HepG2 (cell line): ENCODE results near the gene B9D2. TPM values are rescaled to one million over a fixed set of nuclear protein-coding genes. Genes with fewer than 3 reads are reported as not detected.

Source experiments
- ETV5 ChIP-seq: IDR thresholded peaks from 2 replicates; pipeline ENCODE4 v1.6.1; 2018; ENCODE audit warnings: missing biosample characterization, missing genetic modification reagents, inconsistent platforms, borderline replicate concordance
- HDAC6 ChIP-seq: fragments of 200-600 bp; sonication (generic); IDR thresholded peaks from 2 replicates; pipeline ENCODE4 v1.7.0; 2017; ENCODE audit warnings: mild to moderate bottlenecking, antibody characterized with exemption, low read length, low read depth
- MAZ ChIP-seq, 2 experiments: sonication (generic) in 1 of 2; formaldehyde crosslinking in 1 of 2; IDR thresholded peaks; 2 replicates each; pipeline versions ENCODE4 v1.5.0 to v1.6.1; 2012 to 2020; ENCODE audit warnings: low read depth in 2 of 2, mild to moderate bottlenecking in 2 of 2, borderline replicate concordance in 1 of 2, improper control_type of control experiment in 1 of 2, low read length in 1 of 2, missing genetic modification reagents in 1 of 2, moderate library complexity in 1 of 2
- MLX ChIP-seq: IDR thresholded peaks from 2 replicates; pipeline ENCODE4 v1.6.1; 2016
- MYPOP ChIP-seq: sonication (generic); formaldehyde crosslinking; IDR thresholded peaks from 2 replicates; pipeline ENCODE4 v1.8.1; 2023; ENCODE audit warnings: mild to moderate bottlenecking, moderate library complexity, missing genetic modification reagents
- RNF2 ChIP-seq: fragments of 450-650 bp; conservative IDR thresholded peaks from 2 replicates; pipeline ENCODE4 v1.6.1; 2016; ENCODE audit warnings: low read depth
- SKI ChIP-seq: fragments of 450-650 bp; IDR thresholded peaks from one replicate; pipeline ENCODE4 v1.6.1; 2018; ENCODE audit warnings: mild to moderate bottlenecking; ENCODE audit not compliant: partially characterized antibody
- SRSF9 ChIP-seq: fragments of 200-400 bp; formaldehyde crosslinking; IDR thresholded peaks from 2 replicates; pipeline ENCODE4 v1.6.1; 2018; ENCODE audit warnings: borderline replicate concordance, mild to moderate bottlenecking, low read depth, low read length; ENCODE audit not compliant: insufficient read depth, poor library complexity, severe bottlenecking
- TOE1 ChIP-seq: sonication (generic); formaldehyde crosslinking; IDR thresholded peaks from 2 replicates; pipeline ENCODE4 v1.4.0; 2020; ENCODE audit warnings: mild to moderate bottlenecking, missing genetic modification reagents
- ZNF18 ChIP-seq: sonication (generic); formaldehyde crosslinking; IDR thresholded peaks from 2 replicates; pipeline ENCODE4 v1.8.0; 2022; ENCODE audit warnings: mild to moderate bottlenecking, missing genetic modification reagents; ENCODE audit not compliant: insufficient replicate concordance
- ZNF20 ChIP-seq: sonication (generic); formaldehyde crosslinking; IDR thresholded peaks from 2 replicates; pipeline ENCODE4 v1.4.0; 2020; ENCODE audit warnings: mild to moderate bottlenecking, moderate library complexity, missing genetic modification reagents
- ZNF281 ChIP-seq: sonication (generic); formaldehyde crosslinking; IDR thresholded peaks from 2 replicates; pipeline ENCODE4 v1.4.0; 2020; ENCODE audit warnings: missing genetic modification reagents, borderline replicate concordance
- ZNF609 ChIP-seq: sonication (generic); formaldehyde crosslinking; IDR thresholded peaks from 2 replicates; pipeline ENCODE4 v1.4.0; 2020; ENCODE audit warnings: mild to moderate bottlenecking, missing genetic modification reagents, borderline replicate concordance
- ZNF724P ChIP-seq: sonication (generic); formaldehyde crosslinking; IDR thresholded peaks from 2 replicates; pipeline ENCODE4 v1.8.0; 2022; ENCODE audit warnings: missing genetic modification reagents, borderline replicate concordance
- ZNF737 ChIP-seq: sonication (generic); formaldehyde crosslinking; IDR thresholded peaks from 2 replicates; pipeline ENCODE4 v1.5.0; 2020; ENCODE audit warnings: missing genetic modification reagents, mild to moderate bottlenecking, borderline replicate concordance
- polyA plus RNA-seq, 8 experiments: library from polyadenylated mRNA; depleted of rRNA in 3 of 8; stranded (reverse) in 7 of 8; unstranded in 1 of 8; fragments of >200 nt; fragmentation: Illumina TruSeq in 4 of 8; extraction: Trizol in 4 of 8; gene quantifications; 2 replicates each; pipeline versions ENCODE4 v1.2.1 to v1.2.3, GENCODE V29; 2011 to 2016; ENCODE audit warnings: low read depth in 4 of 8, missing spikeins in 1 of 8, mixed read lengths in 1 of 8; ENCODE audit not compliant: insufficient read depth in 1 of 8
- total RNA-seq, 5 experiments: library from RNA; depleted of rRNA; stranded (reverse); fragments of >200 nt; fragmentation: Illumina TruSeq; extraction: Trizol; gene quantifications; 2 replicates each; pipeline ENCODE4 v1.2.3, GENCODE V29; 2016; ENCODE audit warnings: low read depth in 1 of 5

B9D2 gene
- total and polyA plus RNA-seq, 2 of the 13 experiments (the other 11 are each of a cell fraction or from before 2014, with no cell fraction given) = 3.1 to 4.4 TPM

- peak; percentile 82; the same call in 1 of the 2 replicates for TF ChIP-seq ZNF281
- no peak for TF ChIP-seq ZNF20 (CRISPR knock-in tag)
- no peak for TF ChIP-seq SRSF9
- 0 out of 2 replicates have a peak, but pooled peaks have one; percentile 55 for TF ChIP-seq ETV5 (CRISPR knock-in tag)
- TF ChIP-seq HDAC6 = no peak
- 0 out of 2 replicates have a peak, but pooled peaks have one; percentile 66 for TF ChIP-seq MAZ (IDR thresholded peaks at IDR 0.05; ENCODE audit: borderline replicate concordance, low read depth, low read length)
- no peak for TF ChIP-seq MAZ (CRISPR knock-in tag; IDR thresholded peaks at IDR 0.05; ENCODE audit: low read depth)
- no peak for TF ChIP-seq SKI
- no peak for TF ChIP-seq TOE1 (CRISPR knock-in tag)
- TF ChIP-seq ZNF737 (CRISPR knock-in tag) = no peak
- TF ChIP-seq ZNF18 (CRISPR knock-in tag) = no peak
- no peak for TF ChIP-seq MYPOP
- no peak for TF ChIP-seq RNF2
- peak; percentile 22; the same call in 1 of the 2 replicates for TF ChIP-seq MLX (CRISPR knock-in tag)
- TF ChIP-seq ZNF724P (CRISPR knock-in tag) = peak; percentile 75; the same call in 1 of the 2 replicates
- TF ChIP-seq ZNF609 = peak; percentile 59; the same call in 1 of the 2 replicates
These were observed 40.4 kb downstream of the B9D2 start (continued) for GRCh38 chr19:41323430-41324125.
